Measurements from ENCODE around the gene TAF11L14.
"Not testable (repeated sequence)": the region's sequence is repeated elsewhere in the genome, so short reads cannot be mapped to it uniquely, and the experiment has no call there.

TAF11L14 gene

DNA sequence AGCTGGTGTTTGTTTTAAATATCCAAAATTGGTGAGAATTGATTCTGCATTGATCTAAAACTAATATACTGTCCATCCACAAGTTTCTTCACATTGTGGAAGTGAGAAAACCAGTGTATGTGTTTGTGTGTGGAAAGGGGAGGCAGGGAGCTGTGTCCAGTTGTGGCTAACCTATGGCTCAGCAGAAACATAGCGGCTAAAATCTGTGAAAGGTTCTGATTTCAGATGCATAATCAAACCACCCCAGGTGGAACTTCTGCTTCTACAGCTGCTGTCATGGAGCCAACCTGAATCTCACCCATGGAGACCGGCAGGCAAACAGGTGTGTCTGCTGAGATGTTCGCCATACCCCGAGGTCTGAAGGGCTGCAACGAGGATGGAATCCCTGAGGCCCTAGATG, at the start of gene TAF11L14:
TAF11L14 (plus strand) TSS at position 301 of the 400 bp plus-strand sequence.
- no peak for DNase-seq (ENCODE audit: low read depth in 3 of 3)

GRCh38 chr5:17585658-17586057, 48.6 kb upstream of the TAF11L14 start, which contains the start of gene TAF11L7:
TSS of gene TAF11L7 (minus strand) at chr5:17585758.
- not testable (repeated sequence) for DNase-seq (ENCODE audit: low read depth in 3 of 3)

- not testable (repeated sequence) for DNase-seq (ENCODE audit: low read depth in 3 of 3)
Observed at GRCh38 chr5:17590860-17591259, 43.4 kb upstream of the TAF11L14 start, which contains the start of gene TAF11L8. TSS of gene TAF11L8 (minus strand) at chr5:17590960.

GRCh38 chr5:17594255-17594654, 40.0 kb upstream of the TAF11L14 start, which contains the start of gene TAF11L9:
TSS of gene TAF11L9 (minus strand) at chr5:17594394.
- not testable (repeated sequence) for DNase-seq (ENCODE audit: low read depth in 3 of 3)

GRCh38 chr5:17597728-17598127, 36.5 kb upstream of the TAF11L14 start, which contains the start of gene TAF11L10:
TSS of gene TAF11L10 (minus strand) at chr5:17597828.
- DNase-seq (ENCODE audit: low read depth in 3 of 3), result not testable (repeated sequence)

DNA sequence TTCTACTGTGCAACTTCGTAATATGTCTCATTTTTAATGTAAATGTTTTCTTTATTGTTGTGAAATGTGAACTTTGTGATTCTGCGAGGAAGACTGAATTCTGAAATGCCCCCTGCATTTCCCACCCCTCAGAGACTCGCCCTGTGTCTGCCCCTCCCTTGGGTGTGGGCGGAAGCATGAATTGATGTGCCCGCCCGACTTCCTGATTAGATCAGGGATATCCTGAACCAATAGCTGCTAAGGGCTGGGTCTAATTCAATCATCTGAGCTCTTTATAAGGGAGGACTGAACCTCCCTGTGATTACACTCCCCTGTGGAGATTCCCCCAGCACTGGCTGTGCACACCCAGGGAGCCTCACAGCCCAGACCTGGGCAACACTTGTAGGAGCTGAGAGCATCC, 30.4 kb upstream of the TAF11L14 start, which contains the start of gene TAF11L11:
TAF11L11 (plus strand) TSS at position 304 of the 400 bp plus-strand sequence.
- DNase-seq (ENCODE audit: low read depth in 3 of 3), result not testable (repeated sequence)

GRCh38 chr5:17604951-17605350, 29.3 kb upstream of the TAF11L14 start:
- DNase-seq (ENCODE audit: low read depth in 3 of 3), result no peak

- not testable (repeated sequence) for DNase-seq (ENCODE audit: low read depth in 3 of 3)
Observed at GRCh38 chr5:17607461-17607860, 26.8 kb upstream of the TAF11L14 start.

GRCh38 chr5:17610092-17610491, 24.2 kb upstream of the TAF11L14 start, which contains the start of gene TAF11L12:
TSS of gene TAF11L12 (plus strand) at chr5:17610392.
- not testable (repeated sequence) for DNase-seq (ENCODE audit: low read depth in 3 of 3)

DNA sequence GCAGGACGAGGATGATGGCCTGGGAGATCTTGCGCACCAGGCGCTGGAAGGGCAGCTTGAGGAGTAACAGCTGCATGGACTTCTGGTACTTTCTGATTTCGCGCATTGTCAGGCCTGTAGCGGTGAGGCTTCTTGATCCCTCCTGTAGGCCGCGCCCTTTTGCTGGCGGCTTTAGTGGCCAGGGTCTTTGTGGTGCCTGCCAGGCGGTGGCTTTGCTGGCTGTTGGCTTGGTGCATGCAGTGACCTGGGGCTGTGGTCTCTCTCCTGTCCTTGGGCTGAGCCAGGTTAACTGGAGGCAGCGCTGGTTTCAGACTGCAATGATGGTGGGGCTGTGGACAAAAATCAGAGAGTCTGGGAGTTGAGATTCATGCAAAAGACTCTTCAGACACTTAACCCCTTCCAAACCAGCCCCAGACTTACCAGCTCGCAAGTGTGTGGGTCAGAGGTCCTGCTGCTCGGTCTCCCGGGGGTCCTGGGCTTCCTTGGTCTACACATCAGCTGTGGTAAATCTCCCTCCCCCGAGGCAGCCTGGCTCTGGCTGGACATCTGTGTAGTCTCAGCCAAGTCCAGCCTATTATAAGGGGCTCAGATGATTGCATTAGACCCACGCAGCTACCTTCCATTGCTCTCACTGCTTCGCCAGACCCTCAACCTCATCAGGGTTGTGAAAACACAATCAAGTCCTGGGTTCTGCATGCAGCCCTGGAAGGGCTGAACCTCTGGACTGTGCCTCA, 19.2 kb upstream of the TAF11L14 start:
- DNase-seq (ENCODE audit: low read depth in 3 of 3), result no peak

DNA sequence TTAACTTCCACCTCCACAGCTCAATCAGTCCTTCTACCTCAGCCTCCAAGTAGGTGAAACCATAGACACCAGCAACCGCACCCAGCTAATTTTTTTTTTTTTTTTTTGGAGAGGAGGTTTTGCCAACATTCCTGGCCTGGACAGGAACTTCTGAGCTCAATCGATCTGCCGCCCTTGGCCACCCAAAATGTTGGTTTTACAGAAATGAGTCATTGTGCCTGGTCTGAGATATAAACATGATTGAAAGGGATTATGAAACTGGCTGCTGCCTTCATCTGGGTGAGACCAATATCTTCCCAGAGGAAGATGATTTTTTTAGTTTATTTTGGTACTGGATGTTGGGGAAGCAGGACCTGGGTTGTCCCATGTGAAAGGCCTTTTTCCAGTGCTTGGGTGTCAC, 14.9 kb upstream of the TAF11L14 start:
- no peak for DNase-seq (ENCODE audit: low read depth in 3 of 3)

DNA sequence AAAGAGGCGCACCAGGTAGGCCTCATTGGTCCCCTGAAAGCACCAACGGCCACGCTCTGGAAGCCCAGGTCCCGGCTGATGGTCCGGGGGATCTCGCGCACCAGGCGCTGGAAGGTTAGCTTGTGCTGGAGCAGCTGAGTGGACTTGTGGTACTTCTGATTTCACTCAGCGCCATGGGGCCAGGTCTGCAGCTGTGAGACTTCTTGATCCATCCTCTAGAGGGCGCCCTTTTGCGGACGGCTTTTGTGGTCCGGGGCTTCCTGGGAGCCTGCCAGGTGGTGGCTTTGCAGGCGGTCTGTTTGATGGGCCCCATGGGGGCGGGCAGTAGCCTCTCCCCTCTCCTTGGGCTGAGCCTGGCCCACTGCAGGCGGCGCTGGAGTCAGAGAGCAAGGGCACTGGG, 13.6 kb upstream of the TAF11L14 start:
- no peak for DNase-seq (ENCODE audit: low read depth in 3 of 3)

DNA sequence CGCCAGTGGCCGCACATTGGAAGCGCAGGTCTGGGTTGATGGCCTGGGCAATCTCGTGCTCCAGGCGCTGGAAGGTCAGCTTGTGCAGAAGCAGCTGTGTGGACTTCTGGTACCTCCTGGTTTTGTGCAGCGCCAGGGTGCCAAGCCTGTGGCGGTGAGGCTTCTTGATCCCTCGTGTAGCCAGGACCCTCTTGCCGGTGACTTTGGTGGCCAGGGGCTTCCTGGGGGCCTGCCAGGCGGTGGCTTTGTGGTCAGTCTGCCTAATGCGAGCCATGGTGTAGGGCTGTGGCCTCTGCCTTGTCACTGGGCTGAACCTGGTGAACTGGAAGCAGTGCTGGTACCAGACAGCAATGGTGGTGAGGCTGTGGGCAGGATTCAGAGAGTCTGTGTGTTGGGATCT, 8.6 kb upstream of the TAF11L14 start:
- DNase-seq (ENCODE audit: low read depth in 3 of 3), result no peak

GRCh38 chr5:17631788-17632187, 2.5 kb upstream of the TAF11L14 start, which contains the start of gene TAF11L13:
TSS of gene TAF11L13 (plus strand) at chr5:17632088.
- not testable (repeated sequence) for DNase-seq (ENCODE audit: low read depth in 3 of 3)

- DNase-seq (ENCODE audit: low read depth in 3 of 3), result not testable (repeated sequence)
Observed at GRCh38 chr5:17649232-17649631, 15.0 kb downstream of the TAF11L14 start.

GRCh38 chr5:17655201-17655759, 21.0 kb downstream of the TAF11L14 start:
- not testable (repeated sequence) for DNase-seq (ENCODE audit: low read depth in 3 of 3)

DNA sequence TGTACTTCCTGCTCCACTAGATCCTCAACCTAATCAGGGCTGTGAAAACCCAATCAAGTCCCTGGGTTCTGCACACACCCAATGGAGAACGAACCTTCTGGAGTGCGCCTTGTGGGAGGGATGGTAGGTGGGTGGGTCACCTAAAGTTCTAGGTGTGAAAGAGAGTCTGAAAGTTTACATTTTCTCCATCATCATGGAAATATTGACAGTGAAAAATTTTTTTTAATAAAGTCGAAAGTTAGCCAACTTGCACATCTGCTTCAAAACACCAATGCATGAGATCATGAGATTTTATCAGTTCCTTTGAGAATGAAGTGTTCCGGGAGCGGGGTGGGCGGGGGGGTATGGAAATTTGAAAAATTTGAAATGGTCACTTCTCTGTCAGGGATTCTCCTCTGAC, 21.7 kb downstream of the TAF11L14 start:
- no peak for DNase-seq (ENCODE audit: low read depth in 3 of 3)

GRCh38 chr5:17663182-17663581, 28.9 kb downstream of the TAF11L14 start:
- DNase-seq (ENCODE audit: low read depth in 3 of 3), result no peak

- DNase-seq (ENCODE audit: low read depth in 3 of 3), result no peak
Observed at GRCh38 chr5:17665836-17666235, 31.6 kb downstream of the TAF11L14 start.

- no peak for DNase-seq (ENCODE audit: low read depth in 3 of 3)
Observed at GRCh38 chr5:17666726-17667235, 32.5 kb downstream of the TAF11L14 start.

- DNase-seq (ENCODE audit: low read depth in 3 of 3), result no peak
Observed at GRCh38 chr5:17670353-17670752, 36.1 kb downstream of the TAF11L14 start.

DNA sequence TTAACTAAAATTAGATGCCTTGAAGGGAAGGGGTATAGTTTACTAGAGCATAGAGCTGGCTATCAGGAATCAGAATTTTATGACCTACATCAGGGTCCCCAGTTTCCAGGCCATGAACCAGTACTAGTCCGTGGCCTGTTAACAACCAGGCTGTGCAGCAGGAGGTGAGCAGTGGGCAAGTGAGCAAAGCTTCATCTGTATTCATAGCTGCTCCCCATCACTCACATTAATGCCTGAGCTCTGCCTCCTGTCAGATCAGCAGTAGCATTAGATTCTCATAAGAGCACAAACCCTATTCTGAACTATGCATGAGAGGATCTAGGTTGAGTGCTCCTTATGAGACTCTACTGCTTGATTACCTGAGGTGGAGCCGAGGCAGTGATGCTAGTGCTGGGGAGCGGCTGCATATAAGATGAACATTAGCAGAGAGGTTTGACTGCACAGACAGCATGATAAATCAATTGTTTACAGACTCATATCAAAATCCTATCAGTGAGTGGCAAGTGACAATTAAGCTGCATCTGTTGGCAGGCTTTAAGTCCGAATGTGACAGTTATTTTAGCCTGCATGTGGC, 44.6 kb downstream of the TAF11L14 start:
- DNase-seq (ENCODE audit: low read depth in 3 of 3), result no peak

All from stimulated activated CD4-positive, alpha-beta T cell treated with anti-CD3 and anti-CD28 coated beads, TNF-alpha, amount 100 ng/mL, for 4 hours (primary cell).